GM12872 (cell line): ENCODE data around the gene SCUBE1.

Experiments
- TF ChIP-seq, protein P1 (sequence below): IDR thresholded peaks from 3 replicates; pipeline ENCODE4 v1.5.1; 2011; ENCODE audit warnings: low read depth, mild to moderate bottlenecking, low read length, moderate library complexity; ENCODE audit not compliant: insufficient read depth

SCUBE1 gene

DNA sequence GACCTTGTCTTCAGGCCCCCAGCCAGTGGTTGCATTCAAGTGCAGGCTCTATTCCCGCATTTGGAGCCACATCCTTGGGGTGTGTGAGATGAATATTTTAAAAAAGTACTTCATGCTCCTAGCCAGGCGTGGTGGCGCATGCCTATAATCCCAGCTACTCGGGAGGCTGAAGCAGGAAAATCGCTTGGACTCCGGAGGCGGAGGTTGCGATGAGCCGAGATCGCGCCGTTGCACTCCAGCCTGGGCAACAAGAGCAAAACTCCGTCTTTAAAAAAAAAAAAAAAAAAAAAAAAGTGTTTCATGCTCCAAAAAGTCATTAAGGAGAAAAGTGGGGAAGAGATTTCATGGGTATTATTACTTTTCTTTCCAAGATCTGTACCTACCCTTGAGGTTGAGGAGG lies 18.0 kb downstream of the SCUBE1 start:
- TF ChIP-seq, protein P1, sequence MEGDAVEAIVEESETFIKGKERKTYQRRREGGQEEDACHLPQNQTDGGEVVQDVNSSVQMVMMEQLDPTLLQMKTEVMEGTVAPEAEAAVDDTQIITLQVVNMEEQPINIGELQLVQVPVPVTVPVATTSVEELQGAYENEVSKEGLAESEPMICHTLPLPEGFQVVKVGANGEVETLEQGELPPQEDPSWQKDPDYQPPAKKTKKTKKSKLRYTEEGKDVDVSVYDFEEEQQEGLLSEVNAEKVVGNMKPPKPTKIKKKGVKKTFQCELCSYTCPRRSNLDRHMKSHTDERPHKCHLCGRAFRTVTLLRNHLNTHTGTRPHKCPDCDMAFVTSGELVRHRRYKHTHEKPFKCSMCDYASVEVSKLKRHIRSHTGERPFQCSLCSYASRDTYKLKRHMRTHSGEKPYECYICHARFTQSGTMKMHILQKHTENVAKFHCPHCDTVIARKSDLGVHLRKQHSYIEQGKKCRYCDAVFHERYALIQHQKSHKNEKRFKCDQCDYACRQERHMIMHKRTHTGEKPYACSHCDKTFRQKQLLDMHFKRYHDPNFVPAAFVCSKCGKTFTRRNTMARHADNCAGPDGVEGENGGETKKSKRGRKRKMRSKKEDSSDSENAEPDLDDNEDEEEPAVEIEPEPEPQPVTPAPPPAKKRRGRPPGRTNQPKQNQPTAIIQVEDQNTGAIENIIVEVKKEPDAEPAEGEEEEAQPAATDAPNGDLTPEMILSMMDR: no peak

DNA sequence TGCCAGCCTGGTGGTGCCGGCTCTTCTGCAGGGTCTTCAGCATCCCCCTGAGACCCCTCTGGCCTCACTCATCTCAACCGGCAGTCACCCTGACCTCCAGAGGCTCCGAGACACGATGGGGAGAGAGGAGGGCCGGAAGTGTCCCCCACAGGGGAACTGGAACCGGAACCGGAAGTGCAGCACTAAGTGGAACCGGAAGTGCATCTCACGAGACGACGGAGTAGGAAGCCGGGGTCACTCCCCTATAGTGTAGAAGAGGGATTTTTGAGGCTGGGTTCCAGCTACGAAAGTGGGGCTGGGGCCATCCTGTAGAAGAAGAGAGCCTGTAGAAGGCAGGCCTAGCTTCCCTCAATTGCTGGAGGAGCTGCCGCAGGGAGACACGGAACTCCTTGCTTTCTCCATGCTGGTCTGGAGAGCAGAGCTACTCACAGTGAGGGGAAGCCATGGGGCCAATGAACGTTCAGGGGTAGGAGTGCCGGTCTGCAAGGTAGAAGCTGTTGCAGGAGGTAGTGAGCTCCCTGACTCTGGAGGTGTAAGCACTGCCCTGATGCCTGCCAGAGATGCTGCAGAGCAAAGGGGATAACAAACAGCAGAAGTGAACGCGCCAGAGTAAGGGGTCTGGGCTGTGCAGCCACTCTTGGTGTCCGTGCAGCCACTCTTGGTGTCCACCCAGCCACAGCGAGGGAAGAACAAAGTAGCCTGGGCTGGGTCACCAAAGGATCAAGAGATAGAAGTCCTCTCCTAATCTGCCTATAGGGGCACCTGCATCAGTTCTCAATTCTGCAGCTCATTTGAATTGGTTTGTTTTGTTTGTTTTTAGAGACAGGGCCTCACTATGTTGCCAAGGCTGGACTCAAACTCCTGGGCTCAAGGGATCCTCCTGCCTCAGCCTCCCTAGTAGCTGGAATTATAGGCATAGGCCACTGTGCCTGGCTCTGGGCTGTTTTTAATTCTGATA lies 21.9 kb downstream of the SCUBE1 start:
- TF ChIP-seq, protein P1: no peak

DNA sequence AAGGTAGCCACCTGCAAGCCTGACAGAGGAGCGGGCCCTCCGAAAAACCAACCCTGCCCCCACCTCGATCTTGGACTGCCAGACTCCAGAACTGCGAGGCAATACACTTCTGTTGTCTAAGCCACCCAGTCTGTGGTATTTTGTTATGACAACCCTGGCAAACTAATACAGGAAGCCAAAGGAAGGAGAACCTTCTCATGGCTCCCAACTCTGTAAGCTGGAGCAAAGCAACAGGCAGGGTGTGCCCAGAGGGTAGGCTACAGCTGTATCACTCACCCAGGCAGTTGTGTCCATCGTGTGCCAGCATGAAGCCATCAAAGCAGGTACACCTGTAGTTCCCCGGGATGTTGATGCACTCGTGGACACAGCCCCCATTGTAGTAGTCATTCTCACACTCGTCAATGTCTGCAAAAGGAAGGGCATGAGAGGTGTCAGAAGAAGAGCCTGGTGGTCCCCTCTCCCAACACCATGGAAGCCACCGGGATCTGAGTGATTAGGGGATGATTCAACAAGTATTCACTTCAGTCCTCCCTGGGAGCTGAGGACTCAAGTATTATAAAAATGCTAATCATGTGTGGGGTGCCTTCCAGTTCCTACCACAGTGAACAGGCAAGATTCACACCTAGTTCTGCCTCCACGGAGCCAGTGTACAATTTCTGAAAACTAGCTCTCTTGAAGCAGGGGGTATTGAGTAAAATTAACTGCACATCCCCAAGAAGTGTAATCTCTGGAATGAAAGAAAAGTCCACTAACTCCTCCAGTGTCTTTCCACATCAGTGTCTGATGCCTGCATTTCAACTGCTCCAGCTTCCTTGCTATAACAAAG lies 23.3 kb downstream of the SCUBE1 start:
- TF ChIP-seq, protein P1: no peak

DNA sequence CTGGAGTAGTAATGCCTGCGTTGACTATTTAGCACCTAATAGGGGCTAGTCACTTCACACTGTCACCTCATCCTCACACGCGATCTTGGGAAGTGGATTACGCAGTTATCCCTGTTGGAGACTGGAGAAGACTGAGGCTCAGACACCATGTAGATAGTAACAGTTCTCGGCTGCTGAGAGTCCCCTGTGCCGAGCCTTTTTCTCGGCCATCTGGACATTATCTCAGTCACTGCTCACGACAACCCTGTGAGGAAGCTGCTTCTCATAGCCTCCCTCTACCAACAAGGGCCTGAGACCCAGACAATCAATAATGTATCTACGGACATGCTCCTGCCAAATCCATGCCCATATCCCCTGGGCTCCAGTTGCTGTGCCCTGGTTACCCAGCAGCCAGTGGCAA lies 25.9 kb downstream of the SCUBE1 start:
- TF ChIP-seq, protein P1: no peak

DNA sequence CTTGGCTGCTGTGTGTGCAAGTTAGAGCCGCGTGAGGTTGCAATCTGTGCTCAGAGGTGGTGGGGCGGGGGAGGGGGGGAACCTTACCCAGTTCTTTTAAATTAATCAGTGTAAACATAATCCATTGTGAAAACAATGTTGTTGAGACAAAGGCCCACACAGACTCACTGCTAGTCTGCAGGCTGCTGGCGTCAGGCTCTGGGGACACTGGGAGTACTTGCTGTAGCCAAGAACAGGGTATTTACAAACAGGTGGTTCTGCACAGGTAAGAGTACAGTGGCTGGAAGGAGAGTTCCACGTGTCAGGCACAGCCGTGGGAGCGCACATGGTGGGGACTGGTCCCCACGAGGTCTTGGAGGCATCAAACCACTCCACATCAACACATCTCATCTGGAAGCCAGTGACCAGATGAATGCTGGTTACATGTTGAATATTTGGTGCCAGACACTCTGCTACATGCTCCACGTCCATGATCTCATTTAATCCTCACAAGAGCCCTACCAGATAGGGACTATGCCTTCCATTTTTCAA lies 27.4 kb downstream of the SCUBE1 start:
- TF ChIP-seq, protein P1: no peak

DNA sequence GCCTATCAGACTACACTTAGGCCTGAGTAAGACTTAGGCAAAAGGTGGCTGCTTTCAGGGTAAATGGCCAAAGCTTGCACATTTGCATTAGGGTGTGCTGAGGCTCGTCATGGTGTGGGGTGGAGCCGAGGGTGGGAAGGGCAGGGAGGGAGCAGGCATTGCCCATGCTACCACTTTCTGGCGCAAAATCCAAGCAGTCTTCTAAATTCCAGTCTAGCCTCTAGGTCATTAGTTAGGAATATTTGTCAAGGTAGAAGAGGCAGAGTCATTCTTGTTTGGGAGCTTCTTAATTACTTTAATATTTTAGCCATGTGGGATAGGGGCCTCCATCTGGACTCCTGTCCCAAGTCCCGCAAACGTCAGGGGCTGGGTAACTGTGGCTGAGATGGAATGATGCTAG lies 28.6 kb downstream of the SCUBE1 start:
- TF ChIP-seq, protein P1: no peak

DNA sequence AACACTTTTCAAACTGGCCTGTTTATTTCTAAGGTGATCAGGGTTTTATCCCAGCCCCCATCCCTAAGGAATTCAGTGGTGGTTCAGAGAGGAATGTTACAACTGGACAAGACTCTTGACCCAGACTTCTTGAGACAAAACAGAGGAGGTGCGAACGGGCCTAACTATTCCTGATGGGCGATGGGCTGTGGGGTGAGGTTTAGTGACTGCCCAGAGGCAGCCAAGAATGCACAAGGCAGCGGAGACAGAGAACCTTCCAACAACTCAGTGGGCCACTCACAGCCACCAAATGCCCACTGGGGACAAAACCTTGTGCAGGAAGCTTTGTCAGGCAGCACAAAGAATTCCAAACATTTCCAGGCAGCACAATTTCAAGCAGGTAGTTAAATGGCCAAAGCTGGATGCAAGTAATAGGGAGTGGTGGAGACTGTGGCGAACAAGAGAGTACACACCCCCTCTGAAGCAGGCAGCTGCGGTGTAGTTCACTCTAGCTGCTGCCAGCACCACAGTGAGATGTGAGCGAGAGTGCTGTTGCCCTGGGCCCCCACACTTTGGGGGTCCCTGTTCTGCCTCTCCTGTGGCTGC lies 29.2 kb downstream of the SCUBE1 start:
- TF ChIP-seq, protein P1: no peak
